ENCODE data around the gene BTBD9. TPM values are rescaled to one million over a fixed set of nuclear protein-coding genes. Genes with fewer than 3 reads are reported as not detected.

Gene BTBD9
- total RNA-seq, 4 donors from 2014 or later = 15.4 to 50.0 (median 21.9) TPM

GRCh38 chr6:38495922-38496635 lies 143.7 kb downstream of the BTBD9 start:
- Histone ChIP-seq H3K36me3 (no peaks in the 10 kb centered on the region), H3K27ac (no peak overlapping the region), H3K4me3 (no peak overlapping the region), H3K9me3 (no peaks in the 10 kb centered on the region), H3K4me1 (peaks cover 5% of the 10 kb centered on the region), H3K27me3 (no peaks in the 10 kb centered on the region)
- DNase-seq (ENCODE audit: low spot score in 2 of 2) = no peak
- no peak for TF ChIP-seq EP300 (IDR thresholded peaks at IDR 0.05)
- no peak for TF ChIP-seq CTCF (IDR thresholded peaks at IDR 0.05)
- TF ChIP-seq POLR2A (IDR thresholded peaks at IDR 0.05) = no peak
- WGBS = 74% methylated on average over 5 of the region's 5 CpGs

- Histone ChIP-seq H3K4me1 (peaks cover 5% of the 10 kb centered on the region), H3K36me3 (no peaks in the 10 kb centered on the region), H3K9me3 (no peaks in the 10 kb centered on the region), H3K27ac (no peak overlapping the region), H3K27me3 (no peaks in the 10 kb centered on the region), H3K4me3 (no peak overlapping the region)
- TF ChIP-seq POLR2AphosphoS5 (IDR thresholded peaks at IDR 0.05) = no peak
- TF ChIP-seq POLR2A (IDR thresholded peaks at IDR 0.05) = no peak
- TF ChIP-seq EP300 (IDR thresholded peaks at IDR 0.05) = no peak
- TF ChIP-seq CTCF (IDR thresholded peaks at IDR 0.05) = no peak
- WGBS = 87% methylated on average over 5 of the region's 5 CpGs
- no peak for DNase-seq (ENCODE audit: low spot score in 2 of 2)
Observed at GRCh38 chr6:38495518-38495917, 144.2 kb downstream of the BTBD9 start.

GRCh38 chr6:38493931-38494547 lies 145.7 kb downstream of the BTBD9 start:
- peak; percentile 84 to 90 for DNase-seq (ENCODE audit: low spot score in 2 of 2)
- H3K36me3 ChIP-seq = no peaks in the 10 kb centered on the region
- H3K9me3 ChIP-seq = no peaks in the 10 kb centered on the region
- H3K27ac ChIP-seq = no peak overlapping the region
- TF ChIP-seq EP300 (IDR thresholded peaks at IDR 0.05) (no peak), POLR2A (IDR thresholded peaks at IDR 0.05) (no peak), CTCF (IDR thresholded peaks at IDR 0.05) (peak; percentile 78 to 94), POLR2AphosphoS5 (IDR thresholded peaks at IDR 0.05) (no peak)
- H3K4me1 ChIP-seq = peaks cover 1% of the 10 kb centered on the region
- WGBS = 30% methylated on average over 6 of the region's 6 CpGs
- H3K27me3 ChIP-seq = no peaks in the 10 kb centered on the region
- no peak overlapping the region for H3K4me3 ChIP-seq

GRCh38 chr6:38492031-38492430 lies 147.7 kb downstream of the BTBD9 start:
- Histone ChIP-seq H3K4me3 (no peak overlapping the region), H3K4me1 (no peaks in the 10 kb centered on the region), H3K27me3 (no peaks in the 10 kb centered on the region), H3K27ac (no peak overlapping the region), H3K36me3 (no peaks in the 10 kb centered on the region), H3K9me3 (no peaks in the 10 kb centered on the region)
- 79% methylated on average over 2 of the region's 2 CpGs for WGBS
- DNase-seq (ENCODE audit: low spot score in 2 of 2) = no peak
- no peak for TF ChIP-seq POLR2A (IDR thresholded peaks at IDR 0.05)
- TF ChIP-seq POLR2AphosphoS5 (IDR thresholded peaks at IDR 0.05) = no peak
- no peak for TF ChIP-seq CTCF (IDR thresholded peaks at IDR 0.05)
- TF ChIP-seq EP300 (IDR thresholded peaks at IDR 0.05) = no peak

GRCh38 chr6:38489951-38490350 lies 149.8 kb downstream of the BTBD9 start:
- DNase-seq (ENCODE audit: low spot score in 2 of 2) = no peak
- H3K36me3 ChIP-seq = no peaks in the 10 kb centered on the region
- H3K27ac ChIP-seq = no peak overlapping the region
- TF ChIP-seq CTCF (IDR thresholded peaks at IDR 0.05) = no peak
- TF ChIP-seq EP300 (IDR thresholded peaks at IDR 0.05) = no peak
- no peak for TF ChIP-seq POLR2AphosphoS5 (IDR thresholded peaks at IDR 0.05)
- TF ChIP-seq POLR2A (IDR thresholded peaks at IDR 0.05) = no peak
- WGBS = 47% methylated on average over 2 of the region's 2 CpGs
- no peaks in the 10 kb centered on the region for H3K4me1 ChIP-seq
- no peaks in the 10 kb centered on the region for H3K27me3 ChIP-seq
- H3K9me3 ChIP-seq = no peaks in the 10 kb centered on the region
- H3K4me3 ChIP-seq = no peak overlapping the region
